Uterus (tissue), 4 donors: ENCODE data around the gene UBXN2A. TPM values are rescaled to one million over a fixed set of nuclear protein-coding genes. Genes with fewer than 3 reads are reported as not detected.

Source experiments
- DNase-seq, 2 donors: peaks; one replicate each; pipeline ENCODE4 v3.0.0-alpha.2; 2019 to 2020
- H3K27ac ChIP-seq, 2 donors: fragments of 200-600 bp; sonication (generic); 1 replicate in 1 of 2; 2 replicates in 1 of 2; pipeline ENCODE4 v1.5.1; 2016 to 2018
- H3K27me3 ChIP-seq, 2 donors: fragments of 200-600 bp; sonication (generic); one replicate each; pipeline ENCODE4 v1.5.1; 2018 to 2019; ENCODE audit warnings: control low read depth in 1 of 2
- H3K36me3 ChIP-seq, 2 donors: fragments of 200-600 bp; sonication (generic); one replicate each; pipeline ENCODE4 v1.5.1; 2019; ENCODE audit warnings: control low read depth in 1 of 2
- H3K4me1 ChIP-seq, 2 donors: fragments of 200-600 bp; sonication (generic); one replicate each; pipeline ENCODE4 v1.5.1; 2018 to 2019; ENCODE audit warnings: control low read depth in 1 of 2
- H3K4me3 ChIP-seq, 2 donors: fragments of 200-600 bp; sonication (generic); 1 replicate in 1 of 2; 2 replicates in 1 of 2; pipeline ENCODE4 v1.5.1; 2018 to 2019; ENCODE audit warnings: mild to moderate bottlenecking in 1 of 2
- H3K9me3 ChIP-seq, 2 donors: fragments of 200-600 bp; sonication (generic); one replicate each; pipeline ENCODE4 v1.5.1; 2019; ENCODE audit warnings: control low read depth in 1 of 2
- CTCF ChIP-seq, 4 experiments: fragments of 200-600 bp in 2 of 4; fragments of 450-650 bp in 2 of 4; sonication (generic) in 2 of 4; IDR thresholded peaks; one replicate each; pipeline ENCODE4 v1.5.1; 2016 to 2019; ENCODE audit warnings: antibody characterized with exemption in 4 of 4, mild to moderate bottlenecking in 2 of 4, moderate library complexity in 1 of 4
- POLR2A ChIP-seq, 2 donors: fragments of 450-650 bp; IDR thresholded peaks; one replicate each; pipeline ENCODE4 v1.6.1; 2016; ENCODE audit warnings: antibody characterized with exemption in 2 of 2, mild to moderate bottlenecking in 1 of 2, moderate library complexity in 1 of 2
- intact Hi-C: fragments of 100-400 bp; cut with DNase I; formaldehyde crosslinking; loops from one replicate; pipeline ENCODE4 v1.15.1; 2023; ENCODE audit warnings: low total_unique reads
- total RNA-seq, 4 donors: library from RNA; depleted of rRNA in 3 of 4; stranded (reverse); fragments of >200 nt in 3 of 4; gene quantifications; one replicate each; pipeline versions ENCODE4 v1.1.0 to v1.2.4, GENCODE V29; 2014 to 2023
- donor health status: DM: yes; HTN: yes; CAD: no.

UBXN2A gene
- total RNA-seq, 4 donors from 2014 or later, result 16.8 to 36.4 (median 24.2) TPM

- no peak for DNase-seq
- H3K4me1 ChIP-seq, result no peaks in the 10 kb centered on the region
- H3K27me3 ChIP-seq, result no peaks in the 10 kb centered on the region
- no peak overlapping the region for H3K4me3 ChIP-seq
- no peaks in the 10 kb centered on the region for H3K36me3 ChIP-seq
- TF ChIP-seq POLR2A (IDR thresholded peaks at IDR 0.05) (no peak), CTCF (IDR thresholded peaks at IDR 0.05) (no peak)
- no peaks in the 10 kb centered on the region for H3K9me3 ChIP-seq
- H3K27ac ChIP-seq, result no peak overlapping the region
- intact Hi-C loops, result no loop called here
Measured at GRCh38 chr2:24016853-24017703, 76.8 kb downstream of the UBXN2A start.

- H3K4me3 ChIP-seq, result no peak overlapping the region
- no peaks in the 10 kb centered on the region for H3K27me3 ChIP-seq
- H3K9me3 ChIP-seq, result no peaks in the 10 kb centered on the region
- H3K36me3 ChIP-seq, result no peaks in the 10 kb centered on the region
- intact Hi-C loops, result no loop called here
- TF ChIP-seq POLR2A (IDR thresholded peaks at IDR 0.05) (no peak), CTCF (IDR thresholded peaks at IDR 0.05) (no peak)
- no peak overlapping the region for H3K27ac ChIP-seq
- no peak for DNase-seq
- no peaks in the 10 kb centered on the region for H3K4me1 ChIP-seq
Measured at GRCh38 chr2:24017711-24018110, 77.4 kb downstream of the UBXN2A start.

GRCh38 chr2:24018241-24018640, 78.0 kb downstream of the UBXN2A start:
- Histone ChIP-seq H3K4me1 (no peaks in the 10 kb centered on the region), H3K9me3 (no peaks in the 10 kb centered on the region), H3K27ac (no peak overlapping the region), H3K27me3 (no peaks in the 10 kb centered on the region), H3K36me3 (no peaks in the 10 kb centered on the region), H3K4me3 (no peak overlapping the region)
- TF ChIP-seq CTCF (IDR thresholded peaks at IDR 0.05), result no peak
- no peak for TF ChIP-seq POLR2A (IDR thresholded peaks at IDR 0.05)
- no peak for DNase-seq
- intact Hi-C loops, result no loop called here

- H3K9me3 ChIP-seq, result no peaks in the 10 kb centered on the region
- no peak overlapping the region for H3K4me3 ChIP-seq
- no peaks in the 10 kb centered on the region for H3K4me1 ChIP-seq
- H3K36me3 ChIP-seq, result no peaks in the 10 kb centered on the region
- DNase-seq, result no peak
- intact Hi-C loops, result no loop called here
- TF ChIP-seq POLR2A (IDR thresholded peaks at IDR 0.05) (no peak), CTCF (IDR thresholded peaks at IDR 0.05) (no peak)
- H3K27me3 ChIP-seq, result no peaks in the 10 kb centered on the region
- H3K27ac ChIP-seq, result no peak overlapping the region
Measured at GRCh38 chr2:24019729-24020128, 79.5 kb downstream of the UBXN2A start.

GRCh38 chr2:24020244-24020643, 80.0 kb downstream of the UBXN2A start:
- no peak for DNase-seq
- TF ChIP-seq POLR2A (IDR thresholded peaks at IDR 0.05) (no peak), CTCF (IDR thresholded peaks at IDR 0.05) (no peak)
- no peaks in the 10 kb centered on the region for H3K4me1 ChIP-seq
- no peaks in the 10 kb centered on the region for H3K36me3 ChIP-seq
- no peak overlapping the region for H3K4me3 ChIP-seq
- no peaks in the 10 kb centered on the region for H3K9me3 ChIP-seq
- intact Hi-C loops, result no loop called here
- H3K27me3 ChIP-seq, result no peaks in the 10 kb centered on the region
- H3K27ac ChIP-seq, result no peak overlapping the region
